Fibroblast of lung (primary cell): ENCODE data around the gene OSTC. TPM values are rescaled to one million over a fixed set of nuclear protein-coding genes. Genes with fewer than 3 reads are reported as not detected.

ENCODE experiments used
- DNase-seq, 2 donors: peaks; one replicate each; pipeline versions ENCODE4 v3.0.0 to v3.0.0-alpha.2; 2010; ENCODE audit warnings: low read depth in 2 of 2
- H2AFZ ChIP-seq: 2 replicates; pipeline ENCODE4 v1.5.1; 2012; ENCODE audit warnings: low read length, control low read depth, inconsistent platforms
- H3K27ac ChIP-seq: 2 replicates; pipeline ENCODE4 v1.5.1; 2011; ENCODE audit warnings: low read length, control low read depth; ENCODE audit not compliant: insufficient read depth
- H3K27me3 ChIP-seq: 2 replicates; pipeline ENCODE4 v1.5.1; 2011; ENCODE audit warnings: mild to moderate bottlenecking, low read length; ENCODE audit not compliant: control insufficient read depth, insufficient read depth
- H3K36me3 ChIP-seq: 2 replicates; pipeline ENCODE4 v1.5.1; 2011; ENCODE audit warnings: low read length; ENCODE audit not compliant: control insufficient read depth, insufficient read depth
- H3K4me1 ChIP-seq: 2 replicates; pipeline ENCODE4 v1.5.1; 2011; ENCODE audit warnings: low read length; ENCODE audit not compliant: control insufficient read depth, insufficient read depth; ENCODE audit errors: extremely low read depth
- H3K4me2 ChIP-seq: 2 replicates; pipeline ENCODE4 v1.5.1; 2011; ENCODE audit warnings: low read length, control low read depth; ENCODE audit not compliant: insufficient read depth; ENCODE audit errors: extremely low read depth
- H3K4me3 ChIP-seq, 4 experiments: fragments of 200-600 bp in 1 of 4; sonication (generic) in 1 of 4; replicated peaks in 1 of 4; 2 replicates each; pipeline ENCODE4 v1.5.1; 2011 to 2016; ENCODE audit warnings: low read length in 4 of 4, low read depth in 3 of 4, mild to moderate bottlenecking in 3 of 4, control low read depth in 2 of 4, inconsistent platforms in 1 of 4, mixed read lengths in 1 of 4; ENCODE audit not compliant: insufficient read depth in 1 of 4; ENCODE audit errors: control extremely low read depth in 1 of 4
- H3K79me2 ChIP-seq: 2 replicates; pipeline ENCODE4 v1.5.1; 2012; ENCODE audit warnings: mild to moderate bottlenecking, low read length, inconsistent platforms; ENCODE audit not compliant: control insufficient read depth, insufficient read depth
- H3K9ac ChIP-seq: 2 replicates; pipeline ENCODE4 v1.5.1; 2011; ENCODE audit warnings: mild to moderate bottlenecking, low read length, control low read depth; ENCODE audit not compliant: insufficient read depth
- H3K9me3 ChIP-seq: 2 replicates; pipeline ENCODE4 v1.5.1; 2012; ENCODE audit warnings: low read depth, low read length; ENCODE audit not compliant: control insufficient read depth, insufficient read depth
- H4K20me1 ChIP-seq: 2 replicates; pipeline ENCODE4 v1.5.1; 2011; ENCODE audit warnings: low read length; ENCODE audit not compliant: control insufficient read depth, insufficient read depth; ENCODE audit errors: extremely low read depth
- EZH2 ChIP-seq: IDR thresholded peaks from 2 replicates; pipeline ENCODE4 v1.5.1; 2012; ENCODE audit warnings: low read length, control low read depth, mild to moderate bottlenecking; ENCODE audit errors: missing control alignments
- polyA minus RNA-seq: library from RNA; depleted of rRNA, polyadenylated mRNA; stranded (reverse); fragments of >200 nt; gene quantifications from 2 replicates; pipeline ENCODE4 v1.2.3, GENCODE V29; 2011; ENCODE audit warnings: low replicate concordance
- polyA plus RNA-seq, 2 donors: library from polyadenylated mRNA; depleted of rRNA in 1 of 2; stranded (reverse) in 1 of 2; unstranded in 1 of 2; fragments of >200 nt; gene quantifications; 2 replicates each; pipeline ENCODE4 v1.2.1, GENCODE V29; 2011 to 2012; ENCODE audit warnings: missing spikeins in 1 of 2
- total RNA-seq: library from RNA; depleted of rRNA; stranded (reverse); fragments of >200 nt; gene quantifications from 2 replicates; pipeline ENCODE4 v1.2.1, GENCODE V29; 2014
- TF ChIP-seq, protein P1 (sequence below), 2 donors: IDR thresholded peaks in 1 of 2; conservative IDR thresholded peaks in 1 of 2; 1 replicate in 1 of 2; 2 replicates in 1 of 2; pipeline ENCODE4 v1.5.1; 2011 to 2012; ENCODE audit warnings: low read length in 2 of 2, control low read depth in 1 of 2, inconsistent platforms in 1 of 2, low read depth in 1 of 2, mild to moderate bottlenecking in 1 of 2

OSTC gene
- total RNA-seq: 108 and 171 TPM in 2 replicates
- polyA plus RNA-seq: 154 and 312 TPM in 2 replicates
- polyA plus RNA-seq (2012): 141 and 249 TPM in 2 replicates
- 19.7 and 45.2 TPM in 2 replicates for polyA minus RNA-seq

DNA sequence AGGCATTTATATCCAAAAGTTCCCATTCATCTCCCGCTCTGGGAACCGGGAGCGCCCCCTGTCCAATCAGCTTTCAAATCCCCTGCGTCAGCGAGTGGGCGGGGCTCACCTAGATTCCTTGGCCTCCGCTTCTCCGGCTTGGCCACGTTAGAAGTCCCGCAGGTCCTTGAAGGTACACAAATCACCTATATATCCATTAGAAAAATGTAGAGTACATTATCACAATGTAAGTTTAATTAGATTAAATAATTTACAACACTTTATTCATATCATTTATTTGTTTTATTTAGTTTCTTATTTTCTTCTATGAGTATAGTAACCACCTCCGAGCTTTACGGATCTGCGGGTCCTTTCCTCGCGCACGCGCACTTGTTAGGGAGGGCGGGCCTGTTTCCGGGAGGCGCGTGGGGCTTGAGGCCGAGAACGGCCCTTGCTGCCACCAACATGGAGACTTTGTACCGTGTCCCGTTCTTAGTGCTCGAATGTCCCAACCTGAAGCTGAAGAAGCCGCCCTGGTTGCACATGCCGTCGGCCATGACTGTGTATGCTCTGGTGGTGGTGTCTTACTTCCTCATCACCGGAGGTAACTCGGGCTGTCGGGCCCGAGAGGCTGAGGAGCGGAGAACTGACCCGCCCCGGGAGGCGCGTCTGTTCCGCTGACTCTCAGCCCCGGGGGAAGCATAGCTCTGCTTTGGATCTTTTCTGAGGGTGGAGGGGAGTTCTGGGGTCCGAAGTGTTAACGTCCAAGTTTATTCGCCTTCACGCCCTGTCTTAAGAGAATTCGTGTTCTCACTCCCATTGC lies at the start of gene OSTC:
Gene OSTC, plus strand, starts transcription at position 388 of the 802 bp plus-strand sequence. Its CDS starts 57 bp downstream, at position 445.
- TF ChIP-seq EZH2: no peak
- TF ChIP-seq, protein P1, sequence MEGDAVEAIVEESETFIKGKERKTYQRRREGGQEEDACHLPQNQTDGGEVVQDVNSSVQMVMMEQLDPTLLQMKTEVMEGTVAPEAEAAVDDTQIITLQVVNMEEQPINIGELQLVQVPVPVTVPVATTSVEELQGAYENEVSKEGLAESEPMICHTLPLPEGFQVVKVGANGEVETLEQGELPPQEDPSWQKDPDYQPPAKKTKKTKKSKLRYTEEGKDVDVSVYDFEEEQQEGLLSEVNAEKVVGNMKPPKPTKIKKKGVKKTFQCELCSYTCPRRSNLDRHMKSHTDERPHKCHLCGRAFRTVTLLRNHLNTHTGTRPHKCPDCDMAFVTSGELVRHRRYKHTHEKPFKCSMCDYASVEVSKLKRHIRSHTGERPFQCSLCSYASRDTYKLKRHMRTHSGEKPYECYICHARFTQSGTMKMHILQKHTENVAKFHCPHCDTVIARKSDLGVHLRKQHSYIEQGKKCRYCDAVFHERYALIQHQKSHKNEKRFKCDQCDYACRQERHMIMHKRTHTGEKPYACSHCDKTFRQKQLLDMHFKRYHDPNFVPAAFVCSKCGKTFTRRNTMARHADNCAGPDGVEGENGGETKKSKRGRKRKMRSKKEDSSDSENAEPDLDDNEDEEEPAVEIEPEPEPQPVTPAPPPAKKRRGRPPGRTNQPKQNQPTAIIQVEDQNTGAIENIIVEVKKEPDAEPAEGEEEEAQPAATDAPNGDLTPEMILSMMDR (conservative IDR thresholded peaks at IDR 0.05 in 1 of 2, IDR thresholded peaks at IDR 0.05 in 1 of 2; ENCODE audit: low read depth in 1 of 2, low read length in 2 of 2): peak; percentile 21 to 24
- peak; percentile 97 to 98 for DNase-seq
- Histone ChIP-seq H3K4me2 (peak within 1 kb of the TSS; percentile 75), H4K20me1 (no peaks in the 10 kb centered on the region), H3K36me3 (no peaks in the 10 kb centered on the region), H3K9me3 (no peaks in the 10 kb centered on the region), H3K4me1 (peaks cover 3% of the 10 kb centered on the region), H3K79me2 (peaks cover 48% of the 10 kb centered on the region), H2AFZ (peak within 1 kb of the TSS; percentile 82), H3K9ac (peak within 1 kb of the TSS; percentile 86), H3K27me3 (no peaks in the 10 kb centered on the region), H3K27ac (peak within 1 kb of the TSS; percentile 89), H3K4me3 (peak within 1 kb of the TSS; percentile 60 to 98 (median 80))

DNA sequence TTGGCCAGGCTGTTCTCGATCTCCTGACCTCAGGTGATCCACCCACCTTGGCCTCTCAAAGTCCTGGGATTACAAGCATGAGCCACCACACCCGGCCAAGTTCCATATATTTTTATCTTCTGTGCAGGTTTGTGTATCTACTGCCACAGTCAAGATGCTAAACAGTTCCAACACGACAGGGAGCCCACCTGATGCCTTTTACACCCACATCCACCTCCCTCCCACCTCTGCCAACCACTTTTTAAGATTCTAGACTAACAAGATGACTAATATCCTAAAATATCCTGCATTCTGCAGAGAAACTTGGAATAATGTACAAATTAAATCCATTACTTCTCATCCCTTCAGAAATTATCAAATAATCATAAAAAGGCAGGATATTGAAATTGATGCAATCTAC lies 49.3 kb upstream of the OSTC start:
- H4K20me1 ChIP-seq: no peaks in the 10 kb centered on the region
- peak in 1 of 2 donors; percentile 26 for DNase-seq
- no peaks in the 10 kb centered on the region for H3K4me1 ChIP-seq
- H3K27me3 ChIP-seq: no peaks in the 10 kb centered on the region
- H3K4me3 ChIP-seq: no peak overlapping the region
- H3K9me3 ChIP-seq: no peaks in the 10 kb centered on the region
- H3K79me2 ChIP-seq: no peaks in the 10 kb centered on the region
- TF ChIP-seq, protein P1 (conservative IDR thresholded peaks at IDR 0.05 in 1 of 2, IDR thresholded peaks at IDR 0.05 in 1 of 2; ENCODE audit: low read depth in 1 of 2, low read length in 2 of 2): no peak
- TF ChIP-seq EZH2: no peak
- no peak overlapping the region for H3K27ac ChIP-seq
- H3K9ac ChIP-seq: no peak overlapping the region
- H3K36me3 ChIP-seq: no peaks in the 10 kb centered on the region
- H3K4me2 ChIP-seq: no peak overlapping the region
- no peak overlapping the region for H2AFZ ChIP-seq

DNA sequence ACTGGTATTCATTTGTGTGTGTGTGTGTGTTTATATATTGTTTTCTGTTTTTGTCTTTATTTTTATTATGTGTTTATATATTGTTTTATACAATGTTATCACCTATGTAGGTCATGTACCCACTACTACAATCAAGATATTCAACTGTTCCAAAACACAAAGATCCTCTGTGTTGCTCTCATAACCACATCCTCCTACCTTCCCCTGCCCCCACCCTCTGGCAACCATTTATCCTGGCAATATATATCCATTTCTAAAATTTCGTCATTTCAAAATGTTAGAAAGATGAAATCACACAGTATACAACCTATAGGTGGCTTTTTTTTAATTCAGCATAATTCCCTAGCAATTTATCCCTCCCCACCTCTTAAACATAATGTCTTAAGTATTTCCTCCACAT lies 48.9 kb upstream of the OSTC start:
- H3K79me2 ChIP-seq: no peaks in the 10 kb centered on the region
- H3K9ac ChIP-seq: no peak overlapping the region
- no peaks in the 10 kb centered on the region for H3K36me3 ChIP-seq
- H3K4me2 ChIP-seq: no peak overlapping the region
- no peaks in the 10 kb centered on the region for H3K27me3 ChIP-seq
- no peaks in the 10 kb centered on the region for H4K20me1 ChIP-seq
- no peak overlapping the region for H3K4me3 ChIP-seq
- no peak for DNase-seq
- TF ChIP-seq EZH2: no peak
- TF ChIP-seq, protein P1 (conservative IDR thresholded peaks at IDR 0.05 in 1 of 2, IDR thresholded peaks at IDR 0.05 in 1 of 2; ENCODE audit: low read depth in 1 of 2, low read length in 2 of 2): no peak
- no peak overlapping the region for H2AFZ ChIP-seq
- no peaks in the 10 kb centered on the region for H3K4me1 ChIP-seq
- H3K9me3 ChIP-seq: no peaks in the 10 kb centered on the region
- no peak overlapping the region for H3K27ac ChIP-seq
